Esophagus squamous epithelium (tissue), 5 donors: ENCODE results near the gene GJB3. TPM values are rescaled to one million over a fixed set of nuclear protein-coding genes. Genes with fewer than 3 reads are reported as not detected.
"Not testable (repeated sequence)": the region's sequence is repeated elsewhere in the genome, so short reads cannot be mapped to it uniquely, and the experiment has no call there.

Experiments used
- DNase-seq: peaks from one replicate; lab custom pipeline; 2025; lab: John Stamatoyannopoulos, UW
- H3K27ac ChIP-seq, 4 donors: fragments of 200-600 bp; sonication (generic); one replicate each; pipeline ENCODE4 v1.5.1; 2016 to 2019; ENCODE audit warnings: mild to moderate bottlenecking in 1 of 4
- H3K27me3 ChIP-seq, 4 donors: fragments of 200-600 bp; sonication (generic); 1 replicate in 3 of 4; 2 replicates in 1 of 4; pipeline versions ENCODE4 v1.5.1 to v1.6.0; 2017 to 2021; ENCODE audit warnings: antibody characterized with exemption in 1 of 4
- H3K36me3 ChIP-seq, 3 donors: fragments of 200-600 bp; sonication (generic); one replicate each; pipeline ENCODE4 v1.5.1; 2016 to 2019
- H3K4me1 ChIP-seq, 3 donors: fragments of 200-600 bp; sonication (generic); one replicate each; pipeline ENCODE4 v1.5.1; 2017 to 2019
- H3K4me3 ChIP-seq, 4 donors: fragments of 200-600 bp; sonication (generic); 1 replicate in 3 of 4; 2 replicates in 1 of 4; pipeline ENCODE4 v1.5.1; 2016 to 2019; ENCODE audit warnings: mild to moderate bottlenecking in 2 of 4, moderate library complexity in 1 of 4
- H3K9me3 ChIP-seq, 3 donors: fragments of 200-600 bp; sonication (generic); one replicate each; pipeline ENCODE4 v1.5.1; 2016 to 2019
- POLR2A ChIP-seq, 4 donors: fragments of 450-650 bp; IDR thresholded peaks; one replicate each; pipeline ENCODE4 v1.6.1; 2017; ENCODE audit warnings: antibody characterized with exemption in 4 of 4, mild to moderate bottlenecking in 4 of 4, moderate library complexity in 3 of 4
- WGBS, 2 donors: methylation state at CpG; one replicate each; pipeline ENCODE4 v1.1.5; 2018; 5-methylcytosine and 5-hydroxymethylcytosine counted together
- intact Hi-C: fragments of 100-400 bp; cut with DNase I; formaldehyde crosslinking; loops from one replicate; pipeline ENCODE4 v1.15.0; 2022
- total RNA-seq, 4 donors: library from RNA; depleted of rRNA; stranded (reverse); fragments of >200 nt; gene quantifications; one replicate each; pipeline ENCODE4 v1.1.0, GENCODE V29; 2016
- TF ChIP-seq, protein P1 (sequence below), 6 experiments: fragments of 450-650 bp in 4 of 6; fragments of 200-600 bp in 2 of 6; sonication (generic) in 2 of 6; IDR thresholded peaks; one replicate each; pipeline ENCODE4 v1.5.1; 2016 to 2019; ENCODE audit warnings: antibody characterized with exemption in 6 of 6, mild to moderate bottlenecking in 4 of 6, moderate library complexity in 4 of 6
- donor health status: DM: yes; HTN: yes; CAD: no.

The GJB3 gene
- total RNA-seq: 100 to 1,000 TPM in 2 of 4 donors, 10 to 100 TPM in 2; 82.6 to 123 (median 94.4) TPM

DNA sequence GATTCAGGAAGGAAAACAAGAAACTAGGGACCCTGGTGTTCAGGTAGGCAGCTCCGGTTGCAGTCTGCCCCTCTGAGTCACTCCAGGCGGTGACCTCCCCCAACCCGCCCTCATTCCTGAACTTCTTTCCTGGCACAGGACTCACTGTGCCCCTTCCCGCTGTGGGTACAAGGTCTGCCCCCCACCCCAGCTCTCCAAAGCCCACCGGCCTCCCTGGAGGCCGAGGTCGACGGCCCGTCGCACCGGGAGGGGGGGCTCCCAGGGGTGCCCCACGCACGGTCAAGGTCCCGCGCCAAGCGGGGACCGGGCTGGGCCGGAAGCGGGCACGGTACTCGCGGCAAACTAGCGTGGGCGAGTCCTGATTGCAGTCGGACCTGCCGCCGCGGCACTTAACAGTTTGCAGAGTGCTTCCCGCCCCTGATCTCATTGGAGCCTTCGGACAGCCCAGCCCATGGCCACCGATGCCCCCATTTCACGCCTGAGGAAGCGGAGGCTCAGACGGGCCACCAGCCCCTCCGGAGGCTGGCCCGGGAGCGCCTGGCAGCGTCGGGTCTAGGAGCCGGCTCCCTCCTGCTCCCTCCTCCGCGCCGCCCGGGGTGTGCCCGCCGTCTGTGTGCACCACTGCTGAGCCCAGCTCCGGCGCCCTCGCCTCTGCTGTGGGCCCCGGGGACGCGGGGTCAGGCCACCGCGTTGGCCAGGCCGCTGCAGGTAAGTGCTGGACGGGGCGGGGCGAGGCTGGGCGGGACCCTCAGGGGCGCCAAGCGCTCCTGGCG, at the start of gene GJB3:
Gene GJB3 (plus strand): TSS at position 144 of the 773 bp plus-strand sequence. CDS start 3,549 bp downstream, outside the sequence.
- Histone ChIP-seq H3K4me3 (peak within 1 kb of the TSS; percentile 69 to 81 (median 76)), H3K27ac (peak within 1 kb of the TSS; percentile 96 to 99 (median 98))
- WGBS, 2 donors: 5 to 27% methylated on average over 3 to 17 of the region's 62 CpGs

DNA sequence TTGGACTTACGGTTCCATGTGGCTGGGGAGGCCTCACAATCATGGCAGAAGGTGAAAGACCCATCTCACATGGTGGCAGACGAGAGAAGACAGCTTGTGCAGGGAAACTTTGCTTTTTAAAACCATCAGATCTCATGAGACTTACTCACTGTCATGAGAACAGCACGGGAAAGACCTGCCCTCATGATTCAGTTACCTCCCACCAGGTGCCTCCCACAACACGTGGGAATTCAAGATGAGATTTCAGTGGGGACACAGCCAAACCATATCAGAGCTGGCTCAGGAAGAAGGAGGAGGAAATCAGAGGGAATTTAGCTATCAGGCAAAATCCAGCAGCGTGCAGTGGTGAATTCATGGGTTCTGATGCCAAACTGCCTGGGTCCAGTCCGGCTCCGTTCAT, 48.2 kb upstream of the GJB3 start:
- H3K9me3 ChIP-seq, H3K27ac ChIP-seq, H3K36me3 ChIP-seq, intact Hi-C loops, H3K4me1 ChIP-seq, H3K4me3 ChIP-seq, DNase-seq: not testable (repeated sequence)
- H3K27me3 ChIP-seq: peaks cover 0 to 32% (median 0%) of the 10 kb centered on the region in 4 donors
- WGBS, 2 donors: 66 to 86% methylated on average over 6 to 7 of the region's 7 CpGs

More for the DNA sequence above, at the start of gene GJB3:
- Histone ChIP-seq H3K27me3 (peaks cover 0 to 62% (median 3%) of the 10 kb centered on the region in 4 donors), H3K36me3 (peaks cover 0 to 20% (median 15%) of the 10 kb centered on the region in 3 donors), H3K4me1 (peaks cover 0 to 78% (median 24%) of the 10 kb centered on the region in 3 donors), H3K9me3 (no peaks in the 10 kb centered on the region)
- no peak for DNase-seq
- intact Hi-C loops: no loop called here
- TF ChIP-seq, protein P1, sequence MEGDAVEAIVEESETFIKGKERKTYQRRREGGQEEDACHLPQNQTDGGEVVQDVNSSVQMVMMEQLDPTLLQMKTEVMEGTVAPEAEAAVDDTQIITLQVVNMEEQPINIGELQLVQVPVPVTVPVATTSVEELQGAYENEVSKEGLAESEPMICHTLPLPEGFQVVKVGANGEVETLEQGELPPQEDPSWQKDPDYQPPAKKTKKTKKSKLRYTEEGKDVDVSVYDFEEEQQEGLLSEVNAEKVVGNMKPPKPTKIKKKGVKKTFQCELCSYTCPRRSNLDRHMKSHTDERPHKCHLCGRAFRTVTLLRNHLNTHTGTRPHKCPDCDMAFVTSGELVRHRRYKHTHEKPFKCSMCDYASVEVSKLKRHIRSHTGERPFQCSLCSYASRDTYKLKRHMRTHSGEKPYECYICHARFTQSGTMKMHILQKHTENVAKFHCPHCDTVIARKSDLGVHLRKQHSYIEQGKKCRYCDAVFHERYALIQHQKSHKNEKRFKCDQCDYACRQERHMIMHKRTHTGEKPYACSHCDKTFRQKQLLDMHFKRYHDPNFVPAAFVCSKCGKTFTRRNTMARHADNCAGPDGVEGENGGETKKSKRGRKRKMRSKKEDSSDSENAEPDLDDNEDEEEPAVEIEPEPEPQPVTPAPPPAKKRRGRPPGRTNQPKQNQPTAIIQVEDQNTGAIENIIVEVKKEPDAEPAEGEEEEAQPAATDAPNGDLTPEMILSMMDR (IDR thresholded peaks at IDR 0.05): no peak
- peak in 2 of 4 donors; percentile 13 to 49 for TF ChIP-seq POLR2A (IDR thresholded peaks at IDR 0.05)

DNA sequence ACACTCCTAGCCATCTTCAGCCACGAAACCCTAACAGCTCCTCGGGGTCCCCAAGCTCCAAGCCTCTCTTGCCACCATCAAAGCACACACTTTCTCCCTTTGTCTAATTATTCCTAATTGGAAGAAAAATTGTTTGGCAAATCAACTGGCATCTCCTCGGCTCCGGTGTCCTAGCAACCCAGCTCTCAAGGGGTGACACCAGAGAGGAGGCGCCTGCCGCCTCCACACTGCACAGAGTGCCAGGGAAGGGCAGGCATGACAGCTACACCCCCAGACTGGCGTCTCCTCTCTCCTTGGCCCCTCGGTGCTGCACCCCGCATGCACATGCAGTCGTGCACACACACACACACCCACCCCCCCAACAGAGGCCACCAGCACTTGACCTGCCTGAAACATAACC, 44.3 kb upstream of the GJB3 start:
- Histone ChIP-seq H3K4me1 (peaks cover 0 to 5% (median 0%) of the 10 kb centered on the region in 3 donors), H3K9me3 (no peaks in the 10 kb centered on the region), H3K36me3 (no peaks in the 10 kb centered on the region), H3K27ac (no peak overlapping the region), H3K4me3 (no peak overlapping the region), H3K27me3 (peaks cover 0 to 27% (median 0%) of the 10 kb centered on the region in 4 donors)
- TF ChIP-seq, protein P1 (IDR thresholded peaks at IDR 0.05): no peak
- TF ChIP-seq POLR2A (IDR thresholded peaks at IDR 0.05): no peak
- DNase-seq: no peak
- WGBS, 2 donors: 67 to 100% methylated on average over 1 to 8 of the region's 10 CpGs
- intact Hi-C loops: no loop called here

DNA sequence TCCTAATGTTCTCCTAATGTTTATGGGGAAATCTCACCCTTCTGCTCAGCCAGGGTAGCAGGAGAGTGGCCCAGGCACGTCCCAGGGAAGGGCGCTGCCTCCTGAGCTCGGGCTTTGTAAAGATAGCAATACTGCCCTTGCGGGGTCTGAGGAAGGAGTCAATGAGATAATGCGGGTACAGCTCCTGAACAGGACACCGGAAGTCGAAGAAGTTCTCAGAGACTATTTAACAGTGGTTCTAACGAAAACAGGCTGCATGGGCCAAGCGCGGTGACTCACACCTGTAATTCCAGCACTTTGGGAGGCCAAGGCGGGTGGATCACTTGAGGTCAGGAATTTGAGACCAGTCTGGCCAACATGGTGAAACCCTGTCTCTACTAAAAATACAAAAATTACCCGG, 43.8 kb upstream of the GJB3 start:
- H3K4me3 ChIP-seq, H3K36me3 ChIP-seq, intact Hi-C loops, H3K4me1 ChIP-seq, DNase-seq, H3K27ac ChIP-seq, H3K9me3 ChIP-seq: not testable (repeated sequence)
- H3K27me3 ChIP-seq: peaks cover 0 to 27% (median 0%) of the 10 kb centered on the region in 4 donors
- whole genome bisulfite sequencing, 2 donors: 70 to 80% methylated on average over 6 to 10 of the region's 12 CpGs

DNA sequence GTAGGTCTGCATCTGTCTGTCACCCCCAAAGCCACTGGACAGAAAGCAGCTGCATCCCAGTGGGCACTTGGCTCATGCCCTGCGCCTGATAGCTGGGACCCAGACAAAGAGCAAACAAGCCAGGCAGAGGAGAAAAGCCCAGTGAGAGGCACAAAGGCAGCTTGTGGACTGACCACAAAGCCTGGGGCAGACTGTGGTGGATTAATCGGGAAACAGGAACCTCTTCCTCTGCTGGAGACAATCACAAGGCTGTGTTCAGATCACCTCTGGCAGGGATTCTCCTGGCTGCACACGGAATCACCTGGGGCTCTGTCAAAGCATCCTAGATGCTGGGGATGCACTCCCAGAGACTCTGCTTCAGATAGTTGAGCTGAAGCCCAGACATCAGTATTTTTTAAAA, 41.4 kb upstream of the GJB3 start:
- no peak for DNase-seq
- Histone ChIP-seq H3K27me3 (peaks cover 0 to 27% (median 0%) of the 10 kb centered on the region in 4 donors), H3K4me3 (no peak overlapping the region), H3K9me3 (no peaks in the 10 kb centered on the region), H3K4me1 (peaks cover 0 to 10% (median 0%) of the 10 kb centered on the region in 3 donors), H3K27ac (no peak overlapping the region), H3K36me3 (no peaks in the 10 kb centered on the region)
- intact Hi-C loops: no loop called here
- TF ChIP-seq, protein P1 (IDR thresholded peaks at IDR 0.05): no peak
- no peak for TF ChIP-seq POLR2A (IDR thresholded peaks at IDR 0.05)
- WGBS, 2 donors: 28 to 40% methylated on average over 1 to 3 of the region's 3 CpGs

DNA sequence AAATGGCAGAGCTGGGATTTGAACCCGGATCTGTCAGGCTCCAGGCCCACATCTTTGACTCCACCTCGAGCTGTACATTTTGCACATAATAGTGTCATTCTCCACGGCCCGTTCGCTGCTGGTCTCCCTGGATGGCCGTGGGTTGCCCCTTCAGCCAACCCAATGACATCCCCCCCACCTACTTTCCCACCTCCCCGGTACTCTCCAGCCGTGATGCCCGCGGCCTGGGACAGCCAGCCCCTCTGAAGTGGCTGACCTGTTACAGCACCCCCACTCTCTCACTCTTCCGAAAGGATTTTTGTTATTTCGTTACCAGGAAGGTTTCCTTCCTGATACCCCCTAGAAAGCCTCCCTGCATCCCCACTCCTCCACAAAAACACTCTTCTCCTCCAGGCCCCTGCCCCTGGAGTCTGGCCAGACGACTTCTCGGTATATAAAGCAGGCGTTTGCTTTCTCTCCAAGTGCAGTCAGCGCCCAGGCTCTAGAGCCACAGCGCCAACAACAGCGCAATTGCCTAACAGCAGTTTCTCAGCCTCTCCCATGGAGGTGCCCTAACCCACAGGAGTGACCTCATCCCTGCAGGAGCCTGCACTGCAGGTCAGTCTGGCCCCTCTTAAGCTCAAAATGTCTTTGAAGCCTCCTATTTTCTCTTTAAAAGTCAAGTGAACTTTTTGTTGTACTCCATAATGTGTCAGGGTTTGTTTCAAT, 40.7 kb upstream of the GJB3 start:
- WGBS, 2 donors: 56 to 58% methylated on average over 18 of the region's 18 CpGs
- H3K27ac ChIP-seq: peak overlapping the region in 1 of 4 donors; percentile 23
- intact Hi-C loops: no loop called here
- no peak for TF ChIP-seq POLR2A (IDR thresholded peaks at IDR 0.05)
- TF ChIP-seq, protein P1 (IDR thresholded peaks at IDR 0.05): no peak
- no peak for DNase-seq
- no peaks in the 10 kb centered on the region for H3K36me3 ChIP-seq
- H3K4me1 ChIP-seq: peaks cover 0 to 10% (median 0%) of the 10 kb centered on the region in 3 donors
- H3K4me3 ChIP-seq: no peak overlapping the region
- no peaks in the 10 kb centered on the region for H3K9me3 ChIP-seq
- peaks cover 0 to 26% (median 0%) of the 10 kb centered on the region in 4 donors for H3K27me3 ChIP-seq
